22Rv1 (cell line): ENCODE data around the gene FBXL16.
"Not testable (repeated sequence)": the region's sequence is repeated elsewhere in the genome, so short reads cannot be mapped to it uniquely, and the experiment has no call there.

Experiments
- ZFX ChIP-seq: fragments of 450-650 bp; IDR thresholded peaks from 2 replicates; pipeline ENCODE4 v1.6.1; 2017; ENCODE audit warnings: antibody characterized with exemption, borderline replicate concordance
- TF ChIP-seq, protein P1 (sequence below): fragments of 450-650 bp; IDR thresholded peaks from 2 replicates; pipeline ENCODE4 v1.5.1; 2017; ENCODE audit warnings: mild to moderate bottlenecking

DNA sequence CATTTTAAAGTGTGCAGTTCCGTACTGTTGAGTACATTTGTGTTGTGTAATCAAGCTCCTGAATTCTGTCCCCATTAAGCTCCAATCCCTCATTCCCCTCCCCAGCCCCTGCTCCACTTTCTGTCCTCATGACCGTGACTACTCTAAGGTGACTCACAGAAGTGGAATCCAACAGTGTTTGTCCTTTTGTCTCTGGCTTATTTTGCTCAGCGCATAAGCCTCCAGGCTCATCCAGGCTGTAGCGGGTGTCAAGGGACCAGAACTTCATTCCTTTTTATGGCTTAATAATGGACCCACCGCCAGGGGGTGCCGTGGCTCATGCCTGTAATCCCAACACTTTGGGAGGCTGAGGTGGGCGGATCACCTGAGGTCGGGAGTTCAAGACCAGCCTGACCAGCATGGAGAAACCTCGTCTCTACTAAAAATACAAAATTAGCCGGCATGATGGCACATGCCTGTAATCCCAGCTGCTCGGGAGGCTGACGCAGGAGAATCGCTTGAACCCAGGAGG is 7.2 kb upstream of the FBXL16 start:
- TF ChIP-seq, protein P1, sequence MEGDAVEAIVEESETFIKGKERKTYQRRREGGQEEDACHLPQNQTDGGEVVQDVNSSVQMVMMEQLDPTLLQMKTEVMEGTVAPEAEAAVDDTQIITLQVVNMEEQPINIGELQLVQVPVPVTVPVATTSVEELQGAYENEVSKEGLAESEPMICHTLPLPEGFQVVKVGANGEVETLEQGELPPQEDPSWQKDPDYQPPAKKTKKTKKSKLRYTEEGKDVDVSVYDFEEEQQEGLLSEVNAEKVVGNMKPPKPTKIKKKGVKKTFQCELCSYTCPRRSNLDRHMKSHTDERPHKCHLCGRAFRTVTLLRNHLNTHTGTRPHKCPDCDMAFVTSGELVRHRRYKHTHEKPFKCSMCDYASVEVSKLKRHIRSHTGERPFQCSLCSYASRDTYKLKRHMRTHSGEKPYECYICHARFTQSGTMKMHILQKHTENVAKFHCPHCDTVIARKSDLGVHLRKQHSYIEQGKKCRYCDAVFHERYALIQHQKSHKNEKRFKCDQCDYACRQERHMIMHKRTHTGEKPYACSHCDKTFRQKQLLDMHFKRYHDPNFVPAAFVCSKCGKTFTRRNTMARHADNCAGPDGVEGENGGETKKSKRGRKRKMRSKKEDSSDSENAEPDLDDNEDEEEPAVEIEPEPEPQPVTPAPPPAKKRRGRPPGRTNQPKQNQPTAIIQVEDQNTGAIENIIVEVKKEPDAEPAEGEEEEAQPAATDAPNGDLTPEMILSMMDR = peak; percentile 80
- not testable (repeated sequence) for TF ChIP-seq ZFX
